SK-N-SH treated with all-trans-retinoic acid at 6 μM for 48 hours (cell line): ENCODE results near the gene ATP5IF1.

ENCODE experiments used
- BACH2 ChIP-seq: fragments of 250-450 bp; sonication (Bioruptor Pico); IDR thresholded peaks from 2 replicates; pipeline ENCODE4 v1.9.0; 2021; ENCODE audit warnings: mild to moderate bottlenecking, borderline replicate concordance
- POU6F1 ChIP-seq: fragments of 250-450 bp; sonication (Bioruptor Pico); IDR thresholded peaks from 2 replicates; pipeline ENCODE4 v1.8.0; 2021; ENCODE audit warnings: low read depth, mild to moderate bottlenecking, moderate library complexity, borderline replicate concordance
- PPARA ChIP-seq: fragments of 250-450 bp; sonication (Bioruptor Pico); IDR thresholded peaks from 2 replicates; pipeline ENCODE4 v1.5.0; 2020; ENCODE audit warnings: mild to moderate bottlenecking, borderline replicate concordance
- ZFP3 ChIP-seq: fragments of 250-450 bp; sonication (Bioruptor Pico); IDR thresholded peaks from 2 replicates; pipeline ENCODE4 v1.5.0; 2020; ENCODE audit warnings: mild to moderate bottlenecking, moderate library complexity

GRCh38 chr1:28244549-28245251 lies 8.8 kb downstream of the ATP5IF1 start:
- TF ChIP-seq BACH2, result no peak
- no peak for TF ChIP-seq PPARA (CRISPR knock-in tag)
- no peak for TF ChIP-seq ZFP3 (CRISPR knock-in tag)
- TF ChIP-seq POU6F1 (CRISPR knock-in tag), result no peak
